Heart left ventricle (tissue), 16 donors: Measurements from ENCODE around the gene IL1RN. TPM values are rescaled to one million over a fixed set of nuclear protein-coding genes. Genes with fewer than 3 reads are reported as not detected.

Experiments
- ATAC-seq, 4 donors: fragments of 200-7000 bp; cut with Tn5 transposase; one replicate each; pipeline ENCODE4 v1.9.1; 2020 to 2022; ENCODE audit warnings: moderate library complexity in 4 of 4, mild to moderate bottlenecking in 3 of 4, moderate number of reproducible peaks in 1 of 4
- DNase-seq, 5 donors: peaks; one replicate each; pipeline ENCODE4 v3.0.0-alpha.2; 2020
- H3K27ac ChIP-seq, 12 donors: fragments of 200-600 bp; sonication (generic) in 4 of 12; one replicate each; pipeline versions ENCODE4 v1.5.0 to v1.8.0; 2016 to 2022; ENCODE audit warnings: mild to moderate bottlenecking in 2 of 12
- H3K27me3 ChIP-seq, 9 donors: fragments of 200-600 bp; sonication (generic) in 2 of 9; one replicate each; pipeline versions ENCODE4 v1.5.1 to v1.8.0; 2016 to 2022; ENCODE audit warnings: mild to moderate bottlenecking in 3 of 9
- H3K36me3 ChIP-seq, 9 donors: fragments of 200-600 bp; sonication (generic) in 2 of 9; one replicate each; pipeline versions ENCODE4 v1.5.0 to v1.8.0; 2018 to 2022; ENCODE audit warnings: mild to moderate bottlenecking in 2 of 9
- H3K4me1 ChIP-seq, 12 donors: fragments of 200-600 bp; sonication (generic) in 4 of 12; one replicate each; pipeline versions ENCODE4 v1.5.0 to v1.8.0; 2016 to 2022; ENCODE audit warnings: mild to moderate bottlenecking in 3 of 12
- H3K4me3 ChIP-seq, 12 donors: fragments of 200-600 bp; sonication (generic) in 4 of 12; one replicate each; pipeline versions ENCODE4 v1.5.0 to v1.8.0; 2017 to 2022; ENCODE audit warnings: mild to moderate bottlenecking in 9 of 12, moderate library complexity in 4 of 12
- H3K9me3 ChIP-seq, 12 donors: fragments of 200-600 bp; sonication (generic) in 4 of 12; one replicate each; pipeline versions ENCODE4 v1.5.0 to v1.8.0; 2016 to 2022; ENCODE audit warnings: mild to moderate bottlenecking in 1 of 12
- POLR2A ChIP-seq, 2 donors: fragments of 450-650 bp; IDR thresholded peaks; one replicate each; pipeline ENCODE4 v1.6.1; 2017; ENCODE audit warnings: antibody characterized with exemption in 2 of 2, mild to moderate bottlenecking in 2 of 2, moderate library complexity in 2 of 2
- WGBS, 4 donors: extraction: QIAGEN DNeasy Blood & Tissue Kit in 2 of 4; methylation state at CpG; one replicate each; pipeline versions ENCODE4 v1.1.5 to v1.1.7; 2013 to 2018; 5-methylcytosine and 5-hydroxymethylcytosine counted together
- intact Hi-C, 10 donors: fragments of 100-400 bp; cut with DNase I; formaldehyde crosslinking; loops; one replicate each; pipeline versions ENCODE4 v1.11.1 to v1.14.2; 2022
- polyA plus RNA-seq, 2 donors: library from polyadenylated mRNA; stranded (reverse); fragments of 200-250 nt; gene quantifications; one replicate each; pipeline ENCODE4 v1.2.3, GENCODE V29; 2013
- total RNA-seq, 9 donors: library from RNA; depleted of rRNA in 2 of 9; stranded (reverse); fragments of >200 nt in 2 of 9; fragmentation: NEBNext Ultra II Directional in 3 of 9; extraction: Animal tissue kit (Norgen Biotek cat#: 25700) in 3 of 9; gene quantifications; one replicate each; pipeline versions ENCODE4 v1.1.0 to v1.2.4, GENCODE V29; 2016 to 2023
- TF ChIP-seq, protein P1 (sequence below), 12 donors: fragments of 200-600 bp; sonication (generic) in 4 of 12; IDR thresholded peaks; one replicate each; pipeline versions ENCODE4 v1.5.0 to v1.8.0; 2018 to 2022; ENCODE audit warnings: antibody characterized with exemption in 12 of 12, mild to moderate bottlenecking in 5 of 12
- donor health status: ischemic (EF 13 %, LVEDD 7.1; RV severe dilation, severe dysfunction).
- donor health status: healthy with polysubstance abuse.
- donor health status: DM: no; HTN: yes; CAD: no.
- donor health status: DM: no; HTN: no; CAD: no.
- donor health status: ischemic (EF 25% LVEDD 6.9; RV normal size, moderate dysfunction).
- donor health status: ischemic (EF 25% LVEDD 5.7; RV mildly dilated, moderate dysfunction).
- donor health status: healthy.
- donor health status: DM: yes; HTN: yes; CAD: no.
- donor health status: ischemic (EF 35%, LVEDD 5.7; RV mildly dilated, moderate dysfunction).
- donor health status: nonischemic (EF 11% LVEDD 7.7; RV severe dilation, severe dysfunction).
- donor health status: DM: yes; HTN: yes; CAD: no.
- donor health status: PGD.
- donor health status: ischemic (EF 29% LVEDD 5.4; RV normal size, mild dysfunction).
- donor health status: nonischemic (EF 23%, LVEDD 6.1; RV moderate dilation, normal function).

IL1RN gene
- total and polyA plus RNA-seq, 11 donors, result 0.16 to 11.4 (median 0.99) TPM

DNA sequence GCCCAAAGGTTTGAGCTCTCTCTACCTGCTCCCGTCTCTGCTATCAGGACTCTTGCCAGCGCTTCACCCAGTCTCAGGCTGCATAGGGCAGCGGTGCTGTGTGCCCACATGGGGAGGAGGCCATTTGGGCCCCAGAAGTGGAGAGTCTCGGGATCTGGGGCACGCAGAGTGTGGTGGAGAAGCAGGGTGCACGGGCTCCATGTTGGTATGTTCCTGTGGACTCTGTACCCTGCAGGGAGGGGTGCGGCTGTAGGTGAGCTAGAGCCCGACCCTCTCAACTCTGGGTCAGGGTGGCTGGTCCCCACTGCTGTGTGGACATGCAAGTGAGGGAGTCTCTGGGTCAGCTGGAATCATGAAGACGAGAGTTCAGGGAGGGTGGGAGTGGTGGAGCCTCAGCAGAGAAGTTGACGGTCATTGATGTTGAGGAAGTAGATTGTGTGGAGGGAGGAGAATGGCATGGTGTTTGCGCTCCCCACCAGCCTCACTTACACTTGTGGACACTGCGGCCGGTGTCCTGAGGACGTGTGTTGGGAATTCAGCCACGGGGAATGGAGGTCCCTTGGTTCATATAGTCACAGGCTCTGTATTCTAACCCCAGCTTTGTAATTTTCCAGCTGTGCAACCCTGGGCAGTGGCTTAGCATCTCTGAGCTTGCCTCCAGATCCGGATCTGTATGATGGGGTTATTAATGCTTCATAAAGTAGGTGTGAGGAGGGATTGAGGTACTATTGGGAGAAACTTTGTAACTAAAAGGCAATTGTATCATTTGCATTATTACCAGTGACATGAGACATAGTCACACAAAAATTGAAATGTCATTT, 45.5 kb downstream of the IL1RN start:
- H3K4me3 ChIP-seq, result no peak overlapping the region
- H3K27me3 ChIP-seq, result no peaks in the 10 kb centered on the region
- WGBS, 4 donors, result 90 to 94% (median 91%) methylated on average over 15 to 16 of the region's 16 CpGs
- H3K9me3 ChIP-seq, result no peaks in the 10 kb centered on the region
- H3K4me1 ChIP-seq, result peaks cover 0 to 36% (median 0%) of the 10 kb centered on the region in 12 donors
- ATAC-seq, result no peak
- no peak for TF ChIP-seq POLR2A (IDR thresholded peaks at IDR 0.05)
- TF ChIP-seq, protein P1, sequence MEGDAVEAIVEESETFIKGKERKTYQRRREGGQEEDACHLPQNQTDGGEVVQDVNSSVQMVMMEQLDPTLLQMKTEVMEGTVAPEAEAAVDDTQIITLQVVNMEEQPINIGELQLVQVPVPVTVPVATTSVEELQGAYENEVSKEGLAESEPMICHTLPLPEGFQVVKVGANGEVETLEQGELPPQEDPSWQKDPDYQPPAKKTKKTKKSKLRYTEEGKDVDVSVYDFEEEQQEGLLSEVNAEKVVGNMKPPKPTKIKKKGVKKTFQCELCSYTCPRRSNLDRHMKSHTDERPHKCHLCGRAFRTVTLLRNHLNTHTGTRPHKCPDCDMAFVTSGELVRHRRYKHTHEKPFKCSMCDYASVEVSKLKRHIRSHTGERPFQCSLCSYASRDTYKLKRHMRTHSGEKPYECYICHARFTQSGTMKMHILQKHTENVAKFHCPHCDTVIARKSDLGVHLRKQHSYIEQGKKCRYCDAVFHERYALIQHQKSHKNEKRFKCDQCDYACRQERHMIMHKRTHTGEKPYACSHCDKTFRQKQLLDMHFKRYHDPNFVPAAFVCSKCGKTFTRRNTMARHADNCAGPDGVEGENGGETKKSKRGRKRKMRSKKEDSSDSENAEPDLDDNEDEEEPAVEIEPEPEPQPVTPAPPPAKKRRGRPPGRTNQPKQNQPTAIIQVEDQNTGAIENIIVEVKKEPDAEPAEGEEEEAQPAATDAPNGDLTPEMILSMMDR (IDR thresholded peaks at IDR 0.05), result no peak
- DNase-seq, result no peak
- no peaks in the 10 kb centered on the region for H3K36me3 ChIP-seq
- intact Hi-C loops, result no loop called here
- H3K27ac ChIP-seq, result peak overlapping the region in 1 of 12 donors; percentile 83

DNA sequence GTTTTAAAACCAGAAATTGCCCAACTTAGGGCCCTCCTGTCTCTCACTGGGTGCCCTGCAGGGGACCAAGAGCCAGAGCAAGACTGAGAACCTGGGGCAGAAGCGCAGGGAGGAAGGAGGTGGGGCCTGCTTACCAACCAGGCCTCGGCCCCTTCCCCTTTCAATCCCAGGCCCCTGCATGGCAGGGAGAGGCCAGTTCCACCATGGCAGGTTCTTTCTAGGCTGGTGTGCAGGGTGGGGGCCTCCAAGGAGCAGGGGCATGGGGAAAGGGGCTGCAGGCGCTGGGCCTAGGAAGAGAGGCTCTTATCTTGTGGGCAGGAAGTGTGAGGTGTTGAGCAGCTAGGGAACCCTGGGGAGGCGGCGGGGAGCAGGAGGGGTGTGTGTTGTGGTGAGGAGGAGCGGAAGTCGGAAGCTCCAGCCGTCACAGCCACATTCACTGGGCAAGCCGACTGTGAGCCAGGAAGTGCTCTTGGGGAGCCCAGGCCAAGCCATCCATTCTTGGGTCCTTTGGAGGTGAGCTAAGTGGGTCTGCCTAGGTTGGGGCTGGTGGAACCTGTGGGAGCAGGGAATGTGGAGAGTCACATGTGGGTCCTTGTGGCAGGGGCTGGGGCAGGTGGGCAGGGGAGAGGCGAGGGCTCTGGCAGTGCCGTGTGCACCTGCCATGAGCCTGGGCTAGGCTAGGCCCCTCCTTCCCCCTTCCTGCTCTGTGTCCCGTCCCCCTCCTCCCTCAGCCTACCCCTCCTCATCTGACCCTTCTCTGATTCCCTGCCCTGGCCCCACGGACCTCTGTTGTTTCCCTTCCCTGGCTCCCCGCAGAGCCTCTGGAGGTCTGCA, 46.4 kb downstream of the IL1RN start, which contains the start of gene PSD4:
TSS of gene PSD4 (plus strand) at position 430 of the 834 bp plus-strand sequence. CDS start 8,486 bp downstream, outside the sequence.
- ATAC-seq, result peak; percentile 24 to 83 (median 68)
- TF ChIP-seq, protein P1 (IDR thresholded peaks at IDR 0.05), result no peak
- TF ChIP-seq POLR2A (IDR thresholded peaks at IDR 0.05), result no peak
- H3K4me3 ChIP-seq, result peak within 1 kb of the TSS in 8 of 12 donors; percentile 6 to 63 (median 33)
- no peaks in the 10 kb centered on the region for H3K36me3 ChIP-seq
- 60 to 73% (median 63%) methylated on average over 14 of the region's 14 CpGs for WGBS, 4 donors
- peaks cover 0 to 36% (median 0%) of the 10 kb centered on the region in 12 donors for H3K4me1 ChIP-seq
- H3K27ac ChIP-seq, result peak within 1 kb of the TSS in 3 of 12 donors; percentile 9 to 83 (median 30)
- no peaks in the 10 kb centered on the region for H3K9me3 ChIP-seq
- no peaks in the 10 kb centered on the region for H3K27me3 ChIP-seq
- DNase-seq, result peak; percentile 47 to 87 (median 65)
- intact Hi-C loops, result no loop called here

DNA sequence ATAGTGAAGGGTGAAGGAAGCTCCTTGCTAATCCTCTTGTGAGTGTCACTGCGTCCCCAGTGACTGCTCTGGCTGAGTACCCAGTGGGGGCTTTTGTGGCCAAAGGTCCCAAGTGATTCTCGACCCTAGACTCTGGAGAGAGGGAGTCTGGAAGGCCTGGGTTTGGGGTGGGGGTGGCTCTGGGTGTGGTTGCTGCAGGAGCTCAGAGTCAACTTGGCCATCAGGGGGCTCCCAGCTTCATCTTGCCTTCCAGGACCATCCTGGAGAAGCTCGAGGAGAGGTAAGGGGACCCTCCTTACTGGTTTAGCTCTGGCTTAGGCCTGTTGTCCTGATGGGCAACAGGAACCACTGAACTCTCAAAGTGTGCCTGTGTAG, 47.0 kb downstream of the IL1RN start:
- intact Hi-C loops, result no loop called here
- H3K36me3 ChIP-seq, result no peaks in the 10 kb centered on the region
- no peaks in the 10 kb centered on the region for H3K9me3 ChIP-seq
- H3K27me3 ChIP-seq, result no peaks in the 10 kb centered on the region
- TF ChIP-seq, protein P1 (IDR thresholded peaks at IDR 0.05), result no peak
- no peak for TF ChIP-seq POLR2A (IDR thresholded peaks at IDR 0.05)
- DNase-seq, result no peak
- no peak for ATAC-seq
- 69 to 83% (median 76%) methylated on average over 2 to 3 of the region's 3 CpGs for WGBS, 4 donors
- H3K4me3 ChIP-seq, result peak overlapping the region in 8 of 12 donors; percentile 6 to 63 (median 33)
- peaks cover 0 to 37% (median 0%) of the 10 kb centered on the region in 12 donors for H3K4me1 ChIP-seq
- H3K27ac ChIP-seq, result peak overlapping the region in 3 of 12 donors; percentile 9 to 83 (median 30)
